Measurements from ENCODE around the gene REPS1. TPM values are rescaled to one million over a fixed set of nuclear protein-coding genes. Genes with fewer than 3 reads are reported as not detected.

Gene REPS1
- total and polyA plus RNA-seq, 2 of the 13 experiments (the other 11 are each of a cell fraction or from before 2014, with no cell fraction given): 36.4 to 38.3 TPM

DNA sequence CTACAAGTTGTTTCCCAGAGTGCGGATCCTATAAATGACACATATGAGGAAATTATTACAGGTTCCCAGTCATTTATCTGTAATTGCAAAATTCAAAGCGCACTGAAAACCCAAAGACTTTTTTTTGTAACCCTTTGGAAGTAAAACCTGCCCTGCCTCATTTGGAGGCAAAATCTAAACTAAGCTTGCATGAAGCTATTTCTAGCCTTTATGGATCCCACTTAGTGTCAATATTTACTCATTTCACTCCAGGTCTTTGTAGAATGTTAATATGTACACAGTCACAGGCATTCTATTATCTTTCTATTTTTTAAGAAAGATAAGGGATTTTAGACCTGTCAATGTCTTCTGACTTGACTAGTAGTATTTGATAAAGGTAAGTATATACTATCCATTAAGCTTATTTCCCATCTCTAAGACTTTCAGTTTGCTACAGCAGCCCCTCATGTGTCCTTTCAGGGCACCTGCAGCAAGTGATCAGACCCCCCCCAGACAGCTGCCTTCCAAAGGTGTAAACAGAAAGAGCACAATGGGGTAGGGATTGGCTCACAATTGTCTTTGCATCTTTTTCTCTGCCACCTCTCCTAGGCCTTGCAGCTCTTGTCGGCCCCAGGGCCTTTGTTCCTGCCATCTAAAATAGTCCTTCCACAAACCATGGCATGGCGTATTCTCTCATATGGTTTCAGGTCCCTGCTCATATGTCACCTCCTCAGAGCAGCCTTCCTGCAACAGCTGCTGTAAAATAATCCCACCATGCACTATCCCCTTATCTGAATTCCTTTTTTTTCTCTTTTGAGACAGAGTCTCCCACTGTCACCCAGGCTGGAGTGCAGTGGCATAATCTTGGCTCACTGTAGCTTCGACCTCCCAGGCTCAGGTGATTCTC is 1.3 kb upstream of the REPS1 start (continued):
- TF ChIP-seq, protein P1, sequence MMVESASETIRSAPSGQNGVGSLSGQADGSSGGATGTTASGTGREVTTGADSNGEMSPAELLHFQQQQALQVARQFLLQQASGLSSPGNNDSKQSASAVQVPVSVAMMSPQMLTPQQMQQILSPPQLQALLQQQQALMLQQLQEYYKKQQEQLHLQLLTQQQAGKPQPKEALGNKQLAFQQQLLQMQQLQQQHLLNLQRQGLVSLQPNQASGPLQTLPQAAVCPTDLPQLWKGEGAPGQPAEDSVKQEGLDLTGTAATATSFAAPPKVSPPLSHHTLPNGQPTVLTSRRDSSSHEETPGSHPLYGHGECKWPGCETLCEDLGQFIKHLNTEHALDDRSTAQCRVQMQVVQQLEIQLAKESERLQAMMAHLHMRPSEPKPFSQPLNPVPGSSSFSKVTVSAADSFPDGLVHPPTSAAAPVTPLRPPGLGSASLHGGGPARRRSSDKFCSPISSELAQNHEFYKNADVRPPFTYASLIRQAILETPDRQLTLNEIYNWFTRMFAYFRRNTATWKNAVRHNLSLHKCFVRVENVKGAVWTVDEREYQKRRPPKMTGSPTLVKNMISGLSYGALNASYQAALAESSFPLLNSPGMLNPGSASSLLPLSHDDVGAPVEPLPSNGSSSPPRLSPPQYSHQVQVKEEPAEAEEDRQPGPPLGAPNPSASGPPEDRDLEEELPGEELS (CRISPR knock-in tag; IDR thresholded peaks at IDR 0.05): 0 out of 2 replicates have a peak, but pooled peaks have one; percentile 38
- TF ChIP-seq, protein P2, sequence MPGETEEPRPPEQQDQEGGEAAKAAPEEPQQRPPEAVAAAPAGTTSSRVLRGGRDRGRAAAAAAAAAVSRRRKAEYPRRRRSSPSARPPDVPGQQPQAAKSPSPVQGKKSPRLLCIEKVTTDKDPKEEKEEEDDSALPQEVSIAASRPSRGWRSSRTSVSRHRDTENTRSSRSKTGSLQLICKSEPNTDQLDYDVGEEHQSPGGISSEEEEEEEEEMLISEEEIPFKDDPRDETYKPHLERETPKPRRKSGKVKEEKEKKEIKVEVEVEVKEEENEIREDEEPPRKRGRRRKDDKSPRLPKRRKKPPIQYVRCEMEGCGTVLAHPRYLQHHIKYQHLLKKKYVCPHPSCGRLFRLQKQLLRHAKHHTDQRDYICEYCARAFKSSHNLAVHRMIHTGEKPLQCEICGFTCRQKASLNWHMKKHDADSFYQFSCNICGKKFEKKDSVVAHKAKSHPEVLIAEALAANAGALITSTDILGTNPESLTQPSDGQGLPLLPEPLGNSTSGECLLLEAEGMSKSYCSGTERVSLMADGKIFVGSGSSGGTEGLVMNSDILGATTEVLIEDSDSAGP (CRISPR knock-in tag; IDR thresholded peaks at IDR 0.05; ENCODE audit: borderline replicate concordance): no peak
- TF ChIP-seq KAT7 (CRISPR knock-in tag; IDR thresholded peaks at IDR 0.05; ENCODE audit: borderline replicate concordance): no peak
- no peak for TF ChIP-seq KLF12 (CRISPR knock-in tag; IDR thresholded peaks at IDR 0.05; ENCODE audit: borderline replicate concordance)
- no peak for TF ChIP-seq ETV5 (CRISPR knock-in tag; IDR thresholded peaks at IDR 0.05; ENCODE audit: borderline replicate concordance)
- TF ChIP-seq ZMYM3 (CRISPR knock-in tag; IDR thresholded peaks at IDR 0.05): peak; percentile 89
- no peak for TF ChIP-seq DR1 (CRISPR knock-in tag; IDR thresholded peaks at IDR 0.05)
- TF ChIP-seq HOXA7 (CRISPR knock-in tag; IDR thresholded peaks at IDR 0.05): no peak
- peak; percentile 72; the same call in 1 of the 2 replicates for TF ChIP-seq TBX3 (IDR thresholded peaks at IDR 0.05; ENCODE audit: borderline replicate concordance)
- TF ChIP-seq HIVEP1 (CRISPR knock-in tag; IDR thresholded peaks at IDR 0.05): no peak
- no peak for TF ChIP-seq JUN (CRISPR knock-in tag; IDR thresholded peaks at IDR 0.05)
- peak; percentile 80; the same call in 1 of the 2 replicates for TF ChIP-seq NFIC (IDR thresholded peaks at IDR 0.05; ENCODE audit: low read length)
- TF ChIP-seq ZNF225 (CRISPR knock-in tag; IDR thresholded peaks at IDR 0.05): no peak
- no peak for TF ChIP-seq JDP2 (CRISPR knock-in tag; IDR thresholded peaks at IDR 0.05; ENCODE audit: borderline replicate concordance)
- no peak for TF ChIP-seq KLF16 (CRISPR knock-in tag; IDR thresholded peaks at IDR 0.05)
- no peak for TF ChIP-seq ZNF432 (CRISPR knock-in tag; IDR thresholded peaks at IDR 0.05; ENCODE audit: borderline replicate concordance)
- TF ChIP-seq ZFY (CRISPR knock-in tag; IDR thresholded peaks at IDR 0.05): no peak
- no peak for TF ChIP-seq ZNF501 (CRISPR knock-in tag; IDR thresholded peaks at IDR 0.05)
- TF ChIP-seq, protein P3, sequence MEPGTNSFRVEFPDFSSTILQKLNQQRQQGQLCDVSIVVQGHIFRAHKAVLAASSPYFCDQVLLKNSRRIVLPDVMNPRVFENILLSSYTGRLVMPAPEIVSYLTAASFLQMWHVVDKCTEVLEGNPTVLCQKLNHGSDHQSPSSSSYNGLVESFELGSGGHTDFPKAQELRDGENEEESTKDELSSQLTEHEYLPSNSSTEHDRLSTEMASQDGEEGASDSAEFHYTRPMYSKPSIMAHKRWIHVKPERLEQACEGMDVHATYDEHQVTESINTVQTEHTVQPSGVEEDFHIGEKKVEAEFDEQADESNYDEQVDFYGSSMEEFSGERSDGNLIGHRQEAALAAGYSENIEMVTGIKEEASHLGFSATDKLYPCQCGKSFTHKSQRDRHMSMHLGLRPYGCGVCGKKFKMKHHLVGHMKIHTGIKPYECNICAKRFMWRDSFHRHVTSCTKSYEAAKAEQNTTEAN (CRISPR knock-in tag; conservative IDR thresholded peaks at IDR 0.05): no peak
- peak; percentile 18; the same call in 1 of the 2 replicates for TF ChIP-seq FOXK1 (CRISPR knock-in tag; IDR thresholded peaks at IDR 0.05; ENCODE audit: borderline replicate concordance, low read depth)
- TF ChIP-seq HMG20A (CRISPR knock-in tag; IDR thresholded peaks at IDR 0.05; ENCODE audit: borderline replicate concordance): peak; percentile 71; the same call in 1 of the 2 replicates
- peak; percentile 95 for TF ChIP-seq ZNF3 (CRISPR knock-in tag; IDR thresholded peaks at IDR 0.05)
- peak; percentile 73 for TF ChIP-seq NCOA2 (CRISPR knock-in tag; IDR thresholded peaks at IDR 0.05)
- TF ChIP-seq ZNF619 (CRISPR knock-in tag; IDR thresholded peaks at IDR 0.05): no peak
- TF ChIP-seq, protein P4, sequence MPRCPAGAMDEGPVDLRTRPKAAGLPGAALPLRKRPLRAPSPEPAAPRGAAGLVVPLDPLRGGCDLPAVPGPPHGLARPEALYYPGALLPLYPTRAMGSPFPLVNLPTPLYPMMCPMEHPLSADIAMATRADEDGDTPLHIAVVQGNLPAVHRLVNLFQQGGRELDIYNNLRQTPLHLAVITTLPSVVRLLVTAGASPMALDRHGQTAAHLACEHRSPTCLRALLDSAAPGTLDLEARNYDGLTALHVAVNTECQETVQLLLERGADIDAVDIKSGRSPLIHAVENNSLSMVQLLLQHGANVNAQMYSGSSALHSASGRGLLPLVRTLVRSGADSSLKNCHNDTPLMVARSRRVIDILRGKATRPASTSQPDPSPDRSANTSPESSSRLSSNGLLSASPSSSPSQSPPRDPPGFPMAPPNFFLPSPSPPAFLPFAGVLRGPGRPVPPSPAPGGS (CRISPR knock-in tag; IDR thresholded peaks at IDR 0.05): no peak
